GM12873 (cell line): ENCODE data around the gene MAFG.

Experiments used
- TF ChIP-seq, protein P1 (sequence below): IDR thresholded peaks from 2 replicates; pipeline ENCODE4 v1.5.1; 2012; ENCODE audit warnings: low read depth, mild to moderate bottlenecking, moderate library complexity, low read length, control low read depth; ENCODE audit not compliant: insufficient read depth; ENCODE audit errors: missing control alignments

The MAFG gene

DNA sequence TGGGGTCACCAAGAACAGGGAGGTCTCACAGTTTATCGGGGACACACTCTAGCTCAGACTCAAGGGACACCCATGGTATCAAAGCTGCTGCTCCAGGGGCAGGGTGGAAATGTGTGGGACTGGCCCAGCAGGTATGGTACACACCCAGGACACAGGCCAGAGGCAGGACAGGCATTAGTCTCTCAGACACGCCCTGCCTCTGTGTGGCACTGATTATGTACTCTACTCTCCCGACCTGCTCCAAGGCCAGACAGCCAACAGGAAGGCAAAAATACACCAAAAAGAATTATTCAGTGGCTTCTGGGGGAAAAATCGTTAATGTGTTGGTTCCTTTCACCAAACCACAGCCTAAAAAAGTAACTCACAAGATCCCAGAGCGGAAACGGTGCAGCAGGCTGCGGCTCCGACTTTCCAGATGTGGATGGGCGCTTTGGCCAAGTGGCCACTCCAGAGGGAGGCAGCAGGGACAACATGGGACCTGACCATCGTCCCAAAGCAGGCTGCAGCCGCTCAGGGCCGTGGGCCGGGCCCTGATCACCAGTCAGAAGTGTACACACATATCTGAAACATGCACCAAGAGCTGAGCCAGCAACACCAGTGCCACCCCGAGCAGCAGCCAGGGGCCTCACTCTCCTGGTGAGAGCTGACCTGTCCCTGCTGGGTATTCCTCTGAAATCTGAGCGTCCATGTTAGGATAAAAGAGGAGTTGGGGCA lies 8.5 kb downstream of the MAFG start:
- TF ChIP-seq, protein P1, sequence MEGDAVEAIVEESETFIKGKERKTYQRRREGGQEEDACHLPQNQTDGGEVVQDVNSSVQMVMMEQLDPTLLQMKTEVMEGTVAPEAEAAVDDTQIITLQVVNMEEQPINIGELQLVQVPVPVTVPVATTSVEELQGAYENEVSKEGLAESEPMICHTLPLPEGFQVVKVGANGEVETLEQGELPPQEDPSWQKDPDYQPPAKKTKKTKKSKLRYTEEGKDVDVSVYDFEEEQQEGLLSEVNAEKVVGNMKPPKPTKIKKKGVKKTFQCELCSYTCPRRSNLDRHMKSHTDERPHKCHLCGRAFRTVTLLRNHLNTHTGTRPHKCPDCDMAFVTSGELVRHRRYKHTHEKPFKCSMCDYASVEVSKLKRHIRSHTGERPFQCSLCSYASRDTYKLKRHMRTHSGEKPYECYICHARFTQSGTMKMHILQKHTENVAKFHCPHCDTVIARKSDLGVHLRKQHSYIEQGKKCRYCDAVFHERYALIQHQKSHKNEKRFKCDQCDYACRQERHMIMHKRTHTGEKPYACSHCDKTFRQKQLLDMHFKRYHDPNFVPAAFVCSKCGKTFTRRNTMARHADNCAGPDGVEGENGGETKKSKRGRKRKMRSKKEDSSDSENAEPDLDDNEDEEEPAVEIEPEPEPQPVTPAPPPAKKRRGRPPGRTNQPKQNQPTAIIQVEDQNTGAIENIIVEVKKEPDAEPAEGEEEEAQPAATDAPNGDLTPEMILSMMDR: no peak

DNA sequence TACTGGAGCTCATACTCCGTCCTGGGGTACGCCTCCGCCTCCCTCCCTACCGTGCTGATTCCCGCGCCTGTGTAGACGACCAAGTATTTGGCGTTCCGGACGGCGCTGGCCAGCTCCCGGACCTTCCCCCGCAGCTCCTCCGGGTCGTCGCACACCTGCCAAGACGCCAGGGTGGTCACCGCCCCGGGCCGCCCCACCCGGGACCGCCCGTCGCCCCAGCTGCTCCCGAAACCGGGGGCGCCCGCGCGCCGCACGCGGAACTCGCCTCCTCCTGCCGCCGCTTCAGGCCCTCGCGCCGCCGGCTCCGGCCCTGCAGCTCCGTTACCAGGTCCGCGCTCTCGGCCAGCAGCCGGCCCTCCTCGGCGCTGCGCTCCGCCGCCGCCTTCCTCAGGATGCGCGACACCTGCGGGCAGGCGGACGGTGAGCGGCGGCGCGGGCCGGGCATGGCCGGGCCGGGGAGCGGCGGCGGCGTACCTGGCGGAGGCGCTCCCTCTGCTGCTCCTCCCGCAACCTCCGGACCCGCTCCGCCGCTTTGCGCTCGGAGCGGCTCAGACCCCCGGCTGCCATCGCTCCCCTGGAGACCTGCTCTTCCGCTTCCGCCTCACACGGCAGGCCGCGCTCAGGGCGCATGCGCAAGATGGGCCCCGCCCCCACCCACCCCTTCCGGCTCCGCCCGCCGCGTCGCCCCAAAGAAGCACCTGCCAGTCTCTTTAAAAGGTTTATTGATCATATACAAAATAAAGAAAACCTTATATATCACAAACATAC lies 9.8 kb downstream of the MAFG start, which contains the start of gene SIRT7:
Gene SIRT7, minus strand, starts transcription at position 612 of the 768 bp plus-strand sequence. Its CDS starts 45 bp downstream, at position 567.
- TF ChIP-seq, protein P1: no peak

DNA sequence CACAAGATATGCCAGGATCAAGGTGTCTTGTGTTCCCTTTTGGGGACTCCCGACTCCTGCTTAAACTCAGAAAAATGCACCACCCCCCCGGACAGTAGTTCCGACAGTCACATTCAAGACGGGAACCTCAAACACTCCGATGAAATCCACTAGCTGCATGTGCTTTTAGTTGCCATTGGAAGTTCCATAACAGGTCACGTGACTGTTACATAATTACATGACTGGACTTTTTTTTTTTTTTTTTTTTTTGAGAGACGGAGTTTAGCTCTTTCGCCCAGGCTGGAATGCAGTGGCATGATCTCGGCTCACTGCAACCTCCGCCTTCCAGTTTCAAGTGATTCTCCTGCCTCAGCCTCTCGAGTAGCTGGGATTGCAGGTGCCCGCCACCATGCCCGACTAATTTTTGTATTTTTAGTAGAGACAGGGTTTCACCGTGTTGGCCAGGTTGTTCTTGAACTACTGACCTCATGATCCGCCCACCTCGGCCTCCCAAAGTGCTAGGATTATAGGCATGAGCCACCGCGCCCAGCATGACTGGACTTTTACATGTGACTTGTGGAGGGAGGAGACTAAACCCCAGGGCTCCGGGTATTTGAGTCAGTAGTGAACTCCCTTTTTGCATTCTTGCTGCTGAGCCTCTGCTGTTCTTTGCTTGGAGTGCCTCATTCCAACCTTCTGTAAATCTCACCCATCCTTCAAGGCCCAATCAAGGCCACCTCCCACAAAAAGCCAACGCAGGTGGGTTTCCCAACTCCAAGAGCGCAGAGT lies 11.1 kb downstream of the MAFG start:
- TF ChIP-seq, protein P1: no peak

- TF ChIP-seq, protein P1: no peak
Observed at GRCh38 chr17:81915331-81915730, 12.2 kb downstream of the MAFG start.

DNA sequence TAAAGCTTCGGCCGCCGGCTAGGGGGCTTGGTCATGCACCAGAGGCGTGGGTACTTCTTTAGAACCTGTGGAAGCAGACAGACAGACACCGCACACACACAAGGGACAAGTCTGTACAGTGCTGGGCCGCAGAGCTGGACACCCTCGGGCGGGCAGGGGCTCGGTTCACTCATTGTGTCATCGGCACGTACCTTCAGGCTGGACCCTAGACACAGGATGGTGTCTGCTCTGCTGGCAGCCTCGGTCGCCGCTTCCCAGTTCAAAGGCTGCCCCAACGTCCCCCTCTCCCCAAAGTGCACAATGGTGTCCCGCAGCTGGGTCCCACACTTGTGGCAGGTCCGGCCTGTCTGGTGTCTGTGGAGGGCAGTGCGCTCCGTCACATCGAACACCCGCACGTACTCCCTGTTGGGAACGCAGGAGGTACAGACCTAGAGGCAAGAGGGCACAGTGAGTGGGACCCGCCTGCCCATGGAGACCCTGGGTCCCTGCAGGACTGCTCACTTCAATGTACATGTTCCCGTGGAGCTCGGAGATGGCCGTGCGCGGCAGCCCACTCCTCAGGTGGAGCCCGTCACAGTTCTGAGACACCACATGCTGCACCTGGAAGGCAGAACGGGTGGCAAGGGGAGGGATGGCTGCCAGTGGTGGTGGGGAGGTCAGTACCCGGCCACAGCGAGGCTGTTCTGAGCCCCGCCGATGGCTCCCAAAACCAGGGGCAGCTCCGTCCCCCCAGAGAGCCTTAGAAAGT lies 13.3 kb downstream of the MAFG start:
- TF ChIP-seq, protein P1: no peak

DNA sequence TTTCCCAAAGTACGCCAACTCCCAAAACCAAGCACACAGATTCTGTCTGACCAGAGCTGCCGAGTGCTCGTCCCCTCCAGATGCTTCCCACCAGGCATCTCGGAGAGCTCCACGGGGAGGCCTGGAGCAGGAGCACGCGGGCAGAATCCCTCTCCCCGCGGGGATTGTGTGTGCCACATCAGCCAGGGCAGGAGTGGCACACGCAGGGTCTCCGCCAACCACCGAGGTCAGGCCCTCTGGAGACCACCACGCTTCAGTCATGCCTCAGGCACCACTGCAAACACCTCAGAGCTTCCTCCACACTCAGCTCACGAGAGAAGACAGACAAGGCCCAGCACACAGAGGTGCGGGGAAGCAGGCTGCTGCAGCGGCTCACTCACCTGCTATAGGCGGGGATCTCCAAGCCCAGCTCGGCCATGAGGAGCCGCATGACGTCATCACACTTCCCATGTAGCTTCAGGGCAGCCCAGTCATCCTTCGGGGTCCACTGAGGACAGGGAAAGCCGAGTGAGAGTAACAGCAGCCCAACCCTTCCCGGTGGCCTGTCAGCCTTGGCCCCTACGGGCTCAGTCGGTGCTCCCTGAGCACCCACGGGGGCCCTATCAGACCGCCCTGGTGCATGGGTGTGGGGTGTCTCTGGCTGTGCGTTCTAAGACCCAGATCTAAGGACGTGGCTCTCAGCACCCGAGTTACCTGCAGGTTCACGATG lies 14.0 kb downstream of the MAFG start:
- TF ChIP-seq, protein P1: no peak
